Measurements from ENCODE around the gene EPHA8. TPM values are rescaled to one million over a fixed set of nuclear protein-coding genes. Genes with fewer than 3 reads are reported as not detected.

The EPHA8 gene
- total RNA-seq, 2 experiments from 2014 or later = not detected

DNA sequence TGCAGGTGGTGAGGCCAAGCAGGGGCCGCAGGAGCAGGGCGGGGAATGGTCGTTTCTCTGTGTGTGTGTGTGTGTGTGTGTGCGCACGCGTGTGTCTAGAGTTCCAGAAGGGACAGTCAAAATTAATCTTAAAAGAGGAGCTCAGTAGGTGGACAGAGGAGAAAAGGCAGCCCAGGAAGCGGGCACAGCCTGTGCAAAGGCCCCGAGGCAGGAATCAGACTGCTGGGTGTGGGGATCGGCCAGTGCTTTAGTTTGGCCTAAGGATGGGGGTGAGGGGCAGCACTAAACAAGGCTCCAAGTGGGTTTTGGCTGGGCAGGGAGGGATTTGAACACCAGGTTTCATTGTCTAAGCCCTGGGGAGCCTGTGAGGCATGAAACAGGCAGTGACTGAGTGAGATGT lies 21.7 kb downstream of the EPHA8 start:
- intact Hi-C loops (cut with DNase I, micrococcal nuclease) = no loop called here
- no peaks in the 10 kb centered on the region for H3K9me3 Mint-ChIP-seq
- no peak overlapping the region for H3K4me3 ChIP-seq (ENCODE audit: low read length)
- no peaks in the 10 kb centered on the region for H3K36me3 Mint-ChIP-seq (ENCODE audit: low read depth)
- no peak for DNase-seq
- no peaks in the 10 kb centered on the region for H3K36me3 ChIP-seq (ENCODE audit: insufficient read depth, low read length)
- no peak overlapping the region for H3K27ac ChIP-seq (ENCODE audit: low read depth in 1 of 2, low read length in 2 of 2)
- TF ChIP-seq, protein P1, sequence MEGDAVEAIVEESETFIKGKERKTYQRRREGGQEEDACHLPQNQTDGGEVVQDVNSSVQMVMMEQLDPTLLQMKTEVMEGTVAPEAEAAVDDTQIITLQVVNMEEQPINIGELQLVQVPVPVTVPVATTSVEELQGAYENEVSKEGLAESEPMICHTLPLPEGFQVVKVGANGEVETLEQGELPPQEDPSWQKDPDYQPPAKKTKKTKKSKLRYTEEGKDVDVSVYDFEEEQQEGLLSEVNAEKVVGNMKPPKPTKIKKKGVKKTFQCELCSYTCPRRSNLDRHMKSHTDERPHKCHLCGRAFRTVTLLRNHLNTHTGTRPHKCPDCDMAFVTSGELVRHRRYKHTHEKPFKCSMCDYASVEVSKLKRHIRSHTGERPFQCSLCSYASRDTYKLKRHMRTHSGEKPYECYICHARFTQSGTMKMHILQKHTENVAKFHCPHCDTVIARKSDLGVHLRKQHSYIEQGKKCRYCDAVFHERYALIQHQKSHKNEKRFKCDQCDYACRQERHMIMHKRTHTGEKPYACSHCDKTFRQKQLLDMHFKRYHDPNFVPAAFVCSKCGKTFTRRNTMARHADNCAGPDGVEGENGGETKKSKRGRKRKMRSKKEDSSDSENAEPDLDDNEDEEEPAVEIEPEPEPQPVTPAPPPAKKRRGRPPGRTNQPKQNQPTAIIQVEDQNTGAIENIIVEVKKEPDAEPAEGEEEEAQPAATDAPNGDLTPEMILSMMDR (IDR thresholded peaks at IDR 0.05) = no peak
- CTCF ChIA-PET = no interaction called here
- H3K27ac Mint-ChIP-seq = no peak overlapping the region
- ATAC-seq (ENCODE audit: poor library complexity) = no peak
- POLR2A ChIA-PET = no interaction called here
- no peaks in the 10 kb centered on the region for H3K9me3 ChIP-seq (ENCODE audit: control insufficient read depth in 1 of 2, insufficient read depth in 1 of 2, low read length in 2 of 2)
- H3K27me3 Mint-ChIP-seq = peaks cover 7% of the 10 kb centered on the region
- no peaks in the 10 kb centered on the region for H3K4me1 ChIP-seq (ENCODE audit: insufficient read depth, low read length)
- no peak overlapping the region for H3K4me3 Mint-ChIP-seq
- H3K4me1 Mint-ChIP-seq (ENCODE audit: low read depth) = no peaks in the 10 kb centered on the region
- H3K27me3 ChIP-seq (ENCODE audit: control insufficient read depth in 1 of 2, insufficient read depth in 2 of 2, low read length in 2 of 2) = peaks cover 0 to 3% of the 10 kb centered on the region in 2 experiments

DNA sequence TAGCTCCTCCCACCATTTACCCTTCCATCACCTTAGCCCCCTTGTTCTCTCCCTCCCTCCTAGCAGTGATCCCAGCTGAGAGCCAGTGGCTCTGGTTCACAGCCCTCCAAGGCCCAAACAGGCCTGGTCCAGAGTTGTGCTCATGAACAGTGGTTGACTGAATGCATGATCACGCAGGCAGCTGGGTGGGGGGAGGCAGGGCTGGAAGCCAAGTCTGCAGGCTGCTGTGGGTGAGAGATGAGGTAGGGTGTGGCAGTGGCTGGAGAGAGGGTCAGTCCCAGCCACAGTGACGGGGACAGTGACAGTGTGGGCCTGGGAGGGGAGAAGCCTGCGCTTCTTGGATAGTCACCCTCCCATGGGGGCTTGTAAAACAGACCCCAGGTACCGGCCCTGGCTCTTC lies 22.2 kb downstream of the EPHA8 start:
- Histone ChIP-seq H3K36me3 (ENCODE audit: insufficient read depth, low read length) (no peaks in the 10 kb centered on the region), H3K4me1 (ENCODE audit: insufficient read depth, low read length) (no peaks in the 10 kb centered on the region), H3K27ac (ENCODE audit: low read depth in 1 of 2, low read length in 2 of 2) (no peak overlapping the region), H3K27me3 (ENCODE audit: control insufficient read depth in 1 of 2, insufficient read depth in 2 of 2, low read length in 2 of 2) (peaks cover 0 to 4% of the 10 kb centered on the region in 2 experiments), H3K9me3 (ENCODE audit: control insufficient read depth in 1 of 2, insufficient read depth in 1 of 2, low read length in 2 of 2) (no peaks in the 10 kb centered on the region), H3K4me3 (ENCODE audit: low read length) (no peak overlapping the region)
- no peak for DNase-seq
- Mint-ChIP-seq H3K27me3 (peaks cover 12% of the 10 kb centered on the region), H3K36me3 (ENCODE audit: low read depth) (no peaks in the 10 kb centered on the region), H3K4me3 (no peak overlapping the region), H3K27ac (no peak overlapping the region), H3K9me3 (no peaks in the 10 kb centered on the region), H3K4me1 (ENCODE audit: low read depth) (no peaks in the 10 kb centered on the region)
- TF ChIP-seq, protein P1 (IDR thresholded peaks at IDR 0.05) = no peak
- POLR2A ChIA-PET = no interaction called here
- intact Hi-C loops (cut with DNase I, micrococcal nuclease) = no loop called here
- ATAC-seq (ENCODE audit: poor library complexity) = no peak
- CTCF ChIA-PET = no interaction called here

- Histone ChIP-seq H3K9me3 (ENCODE audit: control insufficient read depth in 1 of 2, insufficient read depth in 1 of 2, low read length in 2 of 2) (no peaks in the 10 kb centered on the region), H3K36me3 (ENCODE audit: insufficient read depth, low read length) (no peaks in the 10 kb centered on the region), H3K4me3 (ENCODE audit: low read length) (no peak overlapping the region), H3K4me1 (ENCODE audit: insufficient read depth, low read length) (no peaks in the 10 kb centered on the region), H3K27ac (ENCODE audit: low read depth in 1 of 2, low read length in 2 of 2) (no peak overlapping the region), H3K27me3 (ENCODE audit: control insufficient read depth in 1 of 2, insufficient read depth in 2 of 2, low read length in 2 of 2) (peaks cover 0 to 4% of the 10 kb centered on the region in 2 experiments)
- no peaks in the 10 kb centered on the region for H3K36me3 Mint-ChIP-seq (ENCODE audit: low read depth)
- TF ChIP-seq, protein P1 (IDR thresholded peaks at IDR 0.05) = no peak
- intact Hi-C loops (cut with DNase I, micrococcal nuclease) = no loop called here
- DNase-seq (no peak), ATAC-seq (ENCODE audit: poor library complexity) (no peak)
- H3K9me3 Mint-ChIP-seq = no peaks in the 10 kb centered on the region
- no peaks in the 10 kb centered on the region for H3K4me1 Mint-ChIP-seq (ENCODE audit: low read depth)
- H3K27me3 Mint-ChIP-seq = peaks cover 21% of the 10 kb centered on the region
- ChIA-PET POLR2A (no interaction called here), CTCF (no interaction called here)
- H3K4me3 Mint-ChIP-seq = no peak overlapping the region
- H3K27ac Mint-ChIP-seq = no peak overlapping the region
Measured at GRCh38 chr1:22586356-22587130, 23.3 kb downstream of the EPHA8 start.

All from CD4-positive, alpha-beta T cell (primary cell).